ENCODE results near the gene MYO19.

GRCh38 chr17:36459601-36460000, 75.1 kb downstream of the MYO19 start:
- TF ChIP-seq CTCF (IDR thresholded peaks at IDR 0.05) (no peak), POLR2A (IDR thresholded peaks at IDR 0.05) (no peak)

Data from tibial nerve (tissue), 3 donors.